Ovary (tissue), 9 donors: ENCODE measurements around the gene ZNF76. TPM values are rescaled to one million over a fixed set of nuclear protein-coding genes. Genes with fewer than 3 reads are reported as not detected.

Experiments
- DNase-seq, 5 donors: peaks; one replicate each; pipeline ENCODE4 v3.0.0-alpha.2; 2019 to 2020
- H3K27ac ChIP-seq, 2 donors: fragments of 200-600 bp; one replicate each; pipeline versions ENCODE4 v1.5.1 to v1.8.0; 2019 to 2022
- H3K27me3 ChIP-seq: fragments of 200-600 bp; one replicate; pipeline ENCODE4 v1.8.0; 2022
- H3K36me3 ChIP-seq: fragments of 200-600 bp; sonication (generic); one replicate; pipeline ENCODE4 v1.5.1; 2019
- H3K4me1 ChIP-seq: one replicate; pipeline ENCODE4 v1.8.1; 2013; ENCODE audit warnings: mild to moderate bottlenecking, moderate library complexity; ENCODE audit not compliant: insufficient read depth
- H3K4me3 ChIP-seq: fragments of 200-600 bp; sonication (generic); one replicate; pipeline ENCODE4 v1.5.1; 2017
- H3K9me3 ChIP-seq, 2 donors: fragments of 200-600 bp in 1 of 2; sonication (generic) in 1 of 2; one replicate each; pipeline versions ENCODE4 v1.5.1 to v1.8.1; 2013 to 2019; ENCODE audit warnings: mild to moderate bottlenecking in 1 of 2, moderate library complexity in 1 of 2
- EP300 ChIP-seq: sonication (generic); formaldehyde crosslinking; IDR thresholded peaks from one replicate; pipeline ENCODE4 v1.6.1; 2017; ENCODE audit warnings: antibody characterized with exemption
- POLR2A ChIP-seq: fragments of 450-650 bp; IDR thresholded peaks from one replicate; pipeline ENCODE4 v1.6.1; 2017; ENCODE audit warnings: antibody characterized with exemption, mild to moderate bottlenecking, moderate library complexity
- WGBS, 3 donors: extraction: QIAGEN DNeasy Blood & Tissue Kit in 1 of 3; methylation state at CpG; one replicate each; pipeline versions ENCODE4 v1.1.5 to v1.1.7; 2013 to 2017; 5-methylcytosine and 5-hydroxymethylcytosine counted together
- intact Hi-C, 4 donors: fragments of 100-400 bp; cut with DNase I; formaldehyde crosslinking; loops; one replicate each; pipeline versions ENCODE4 v1.11.0 to v1.15.1; 2022 to 2023
- polyA plus RNA-seq, 2 donors: library from polyadenylated mRNA; stranded (reverse); fragments of 200-250 nt in 1 of 2; fragments of 350-450 nt in 1 of 2; fragmentation: Illumina TruSeq in 1 of 2; extraction: RNeasy Lipid Tissue Mini Kit (QIAGEN cat#74804) in 1 of 2; gene quantifications; one replicate each; pipeline ENCODE4 v1.2.3, GENCODE V29; 2013 to 2014
- total RNA-seq, 7 donors: library from RNA; depleted of rRNA in 2 of 7; stranded (reverse); fragments of >200 nt in 2 of 7; fragmentation: NEBNext Ultra II Directional in 3 of 7; extraction: Animal tissue kit (Norgen Biotek cat#: 25700) in 3 of 7; gene quantifications; one replicate each; pipeline versions ENCODE4 v1.1.0 to v1.2.4, GENCODE V29; 2016 to 2023
- TF ChIP-seq, protein P1 (sequence below), 3 donors: fragments of 450-650 bp in 2 of 3; fragments of 200-600 bp in 1 of 3; IDR thresholded peaks; one replicate each; pipeline versions ENCODE4 v1.5.1 to v1.8.0; 2016 to 2022; ENCODE audit warnings: antibody characterized with exemption in 3 of 3, mild to moderate bottlenecking in 1 of 3
- donor health status: DM: no; HTN: no; CAD: no; lungs with moderate emphysema.
- donor health status: DM: no; HTN: no; CAD: no.
- donor health status: Bipolar disorder and iron deficiency.
- donor health status: DM: yes; HTN: yes; CAD: no.
- donor health status: DM: no; HTN: no; CAD: no.
- donor health status: DM: yes; HTN: yes; CAD: no.

ZNF76 gene
- total and polyA plus RNA-seq, 9 donors: 17.0 to 55.0 (median 42.8) TPM

DNA sequence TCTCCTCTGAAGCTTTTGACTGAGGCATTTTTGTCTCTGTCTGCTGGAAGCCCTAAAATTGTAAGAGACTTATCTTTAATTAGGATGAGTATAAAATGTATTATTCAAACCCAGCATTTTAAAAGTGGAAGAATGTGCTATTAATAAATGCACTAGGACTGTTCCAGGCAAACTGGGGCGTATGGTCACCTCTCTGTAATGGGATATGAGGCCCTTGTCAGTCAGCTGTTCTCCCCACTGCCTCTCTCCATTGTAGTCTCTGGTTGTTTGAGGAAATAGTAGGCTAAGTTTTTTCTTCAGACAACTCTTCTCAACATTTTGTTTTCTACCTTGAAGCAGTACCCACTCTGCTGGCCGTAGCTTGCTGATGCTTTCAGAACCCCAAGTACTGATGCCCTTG lies 23.8 kb downstream of the ZNF76 start:
- Histone ChIP-seq H3K4me1 (no peaks in the 10 kb centered on the region), H3K9me3 (no peaks in the 10 kb centered on the region), H3K4me3 (no peak overlapping the region), H3K27ac (no peak overlapping the region), H3K36me3 (peaks cover 2% of the 10 kb centered on the region), H3K27me3 (no peaks in the 10 kb centered on the region)
- TF ChIP-seq POLR2A: no peak
- no peak for TF ChIP-seq EP300
- TF ChIP-seq, protein P1, sequence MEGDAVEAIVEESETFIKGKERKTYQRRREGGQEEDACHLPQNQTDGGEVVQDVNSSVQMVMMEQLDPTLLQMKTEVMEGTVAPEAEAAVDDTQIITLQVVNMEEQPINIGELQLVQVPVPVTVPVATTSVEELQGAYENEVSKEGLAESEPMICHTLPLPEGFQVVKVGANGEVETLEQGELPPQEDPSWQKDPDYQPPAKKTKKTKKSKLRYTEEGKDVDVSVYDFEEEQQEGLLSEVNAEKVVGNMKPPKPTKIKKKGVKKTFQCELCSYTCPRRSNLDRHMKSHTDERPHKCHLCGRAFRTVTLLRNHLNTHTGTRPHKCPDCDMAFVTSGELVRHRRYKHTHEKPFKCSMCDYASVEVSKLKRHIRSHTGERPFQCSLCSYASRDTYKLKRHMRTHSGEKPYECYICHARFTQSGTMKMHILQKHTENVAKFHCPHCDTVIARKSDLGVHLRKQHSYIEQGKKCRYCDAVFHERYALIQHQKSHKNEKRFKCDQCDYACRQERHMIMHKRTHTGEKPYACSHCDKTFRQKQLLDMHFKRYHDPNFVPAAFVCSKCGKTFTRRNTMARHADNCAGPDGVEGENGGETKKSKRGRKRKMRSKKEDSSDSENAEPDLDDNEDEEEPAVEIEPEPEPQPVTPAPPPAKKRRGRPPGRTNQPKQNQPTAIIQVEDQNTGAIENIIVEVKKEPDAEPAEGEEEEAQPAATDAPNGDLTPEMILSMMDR (IDR thresholded peaks at IDR 0.05): no peak
- intact Hi-C loops: no loop called here
- 71 to 86% (median 83%) methylated on average over 2 of the region's 2 CpGs for WGBS, 3 donors
- DNase-seq: no peak

DNA sequence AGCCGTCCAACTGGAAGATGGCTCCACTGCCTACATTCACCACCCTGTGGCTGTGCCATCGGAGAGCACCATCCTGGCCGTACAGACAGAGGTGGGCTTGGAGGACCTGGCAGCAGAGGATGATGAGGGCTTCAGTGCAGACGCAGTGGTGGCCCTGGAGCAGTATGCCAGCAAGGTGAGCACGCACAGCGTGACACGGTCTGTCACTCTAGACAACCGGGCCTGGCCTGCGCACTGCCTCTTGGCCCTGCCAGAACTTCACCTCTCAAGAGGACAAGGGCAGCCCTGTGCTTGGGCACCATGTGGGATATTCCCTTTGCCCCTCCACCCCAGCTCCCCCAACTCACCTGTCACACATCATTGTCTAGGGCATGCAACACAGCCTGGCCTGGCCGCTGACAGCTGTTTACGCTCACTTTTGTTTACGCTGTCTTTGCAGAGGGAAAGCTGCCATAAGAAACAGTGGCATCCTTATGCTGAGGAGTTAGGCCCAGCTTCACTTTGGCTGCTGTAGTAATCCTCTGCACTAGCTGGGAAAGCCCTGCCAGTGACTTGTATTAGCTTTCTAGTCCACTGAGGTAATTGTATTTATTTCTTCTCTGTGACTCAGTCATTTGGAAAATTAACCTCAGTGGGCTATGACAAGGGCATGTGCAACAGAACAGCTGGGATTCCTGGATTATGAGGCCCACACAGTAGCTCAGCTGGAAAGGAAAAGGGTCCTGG lies 28.3 kb downstream of the ZNF76 start:
- 85 to 91% (median 88%) methylated on average over 12 of the region's 12 CpGs for WGBS, 3 donors
- Histone ChIP-seq H3K36me3 (peaks cover 2% of the 10 kb centered on the region), H3K27ac (no peak overlapping the region)

DNA sequence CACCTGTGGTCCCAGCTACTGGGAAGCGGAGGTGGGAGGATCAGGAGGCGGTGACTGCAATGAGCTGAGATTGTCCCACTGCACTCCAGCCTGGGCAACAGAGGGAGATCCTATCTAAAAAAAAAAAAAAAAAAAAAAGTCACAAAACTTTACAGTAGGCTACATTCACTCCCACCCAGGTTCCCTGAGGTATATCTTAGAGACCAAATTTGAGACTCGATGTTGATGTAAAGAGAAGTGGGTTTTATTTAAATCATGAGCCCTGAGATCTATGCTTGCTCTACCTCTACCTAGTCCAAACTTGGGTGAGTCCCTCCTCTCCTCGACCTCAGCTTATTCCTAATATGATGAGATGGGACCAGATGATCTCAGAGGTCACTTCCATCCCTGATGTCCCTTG lies 29.3 kb downstream of the ZNF76 start:
- H3K27me3 ChIP-seq: no peaks in the 10 kb centered on the region
- no peaks in the 10 kb centered on the region for H3K4me1 ChIP-seq
- H3K4me3 ChIP-seq: no peak overlapping the region
- 71 to 73% (median 73%) methylated on average over 4 of the region's 4 CpGs for WGBS, 3 donors
- DNase-seq: no peak
- intact Hi-C loops: no loop called here
- peaks cover 2% of the 10 kb centered on the region for H3K36me3 ChIP-seq
- no peak overlapping the region for H3K27ac ChIP-seq
- no peaks in the 10 kb centered on the region for H3K9me3 ChIP-seq
- TF ChIP-seq EP300 (no peak), POLR2A (no peak)
- TF ChIP-seq, protein P1 (IDR thresholded peaks at IDR 0.05): no peak

More for the DNA sequence above, 28.3 kb downstream of the ZNF76 start:
- intact Hi-C loops: no loop called here
- H3K4me3 ChIP-seq: no peak overlapping the region
- TF ChIP-seq, protein P1 (IDR thresholded peaks at IDR 0.05): no peak
- TF ChIP-seq EP300: no peak
- TF ChIP-seq POLR2A: no peak
- no peaks in the 10 kb centered on the region for H3K9me3 ChIP-seq
- H3K4me1 ChIP-seq: no peaks in the 10 kb centered on the region
- no peak for DNase-seq
- H3K27me3 ChIP-seq: no peaks in the 10 kb centered on the region

DNA sequence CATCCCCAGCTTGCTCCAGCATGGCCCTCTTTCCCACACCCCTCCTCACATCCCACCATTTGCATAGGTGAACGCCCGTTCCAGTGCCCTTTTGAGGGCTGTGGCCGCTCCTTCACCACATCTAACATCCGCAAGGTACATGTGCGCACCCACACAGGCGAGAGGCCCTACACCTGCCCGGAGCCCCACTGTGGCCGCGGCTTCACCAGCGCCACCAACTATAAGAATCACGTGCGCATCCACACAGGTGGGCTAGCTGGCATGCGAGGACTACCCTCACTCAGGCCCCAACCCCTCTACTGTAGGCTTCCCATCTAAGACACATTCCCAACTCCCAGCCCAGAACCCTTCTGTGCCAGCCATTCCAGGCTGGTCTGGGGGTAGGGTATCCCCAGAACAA lies 32.0 kb downstream of the ZNF76 start:
- TF ChIP-seq POLR2A: no peak
- TF ChIP-seq EP300: no peak
- TF ChIP-seq, protein P1 (IDR thresholded peaks at IDR 0.05): no peak
- DNase-seq: no peak
- 95 to 96% (median 95%) methylated on average over 13 of the region's 13 CpGs for WGBS, 3 donors
- H3K9me3 ChIP-seq: no peaks in the 10 kb centered on the region
- no peak overlapping the region for H3K27ac ChIP-seq
- intact Hi-C loops: no loop called here
- no peaks in the 10 kb centered on the region for H3K4me1 ChIP-seq
- no peaks in the 10 kb centered on the region for H3K36me3 ChIP-seq
- H3K4me3 ChIP-seq: no peak overlapping the region
- H3K27me3 ChIP-seq: no peaks in the 10 kb centered on the region
